8988T (cell line): Measurements from ENCODE around the gene JAG2.
"Not testable (repeated sequence)": the region's sequence is repeated elsewhere in the genome, so short reads cannot be mapped to it uniquely, and the experiment has no call there.

ENCODE experiments used
- DNase-seq: peaks from one replicate; pipeline ENCODE4 v3.0.0; 2011

The JAG2 gene

DNA sequence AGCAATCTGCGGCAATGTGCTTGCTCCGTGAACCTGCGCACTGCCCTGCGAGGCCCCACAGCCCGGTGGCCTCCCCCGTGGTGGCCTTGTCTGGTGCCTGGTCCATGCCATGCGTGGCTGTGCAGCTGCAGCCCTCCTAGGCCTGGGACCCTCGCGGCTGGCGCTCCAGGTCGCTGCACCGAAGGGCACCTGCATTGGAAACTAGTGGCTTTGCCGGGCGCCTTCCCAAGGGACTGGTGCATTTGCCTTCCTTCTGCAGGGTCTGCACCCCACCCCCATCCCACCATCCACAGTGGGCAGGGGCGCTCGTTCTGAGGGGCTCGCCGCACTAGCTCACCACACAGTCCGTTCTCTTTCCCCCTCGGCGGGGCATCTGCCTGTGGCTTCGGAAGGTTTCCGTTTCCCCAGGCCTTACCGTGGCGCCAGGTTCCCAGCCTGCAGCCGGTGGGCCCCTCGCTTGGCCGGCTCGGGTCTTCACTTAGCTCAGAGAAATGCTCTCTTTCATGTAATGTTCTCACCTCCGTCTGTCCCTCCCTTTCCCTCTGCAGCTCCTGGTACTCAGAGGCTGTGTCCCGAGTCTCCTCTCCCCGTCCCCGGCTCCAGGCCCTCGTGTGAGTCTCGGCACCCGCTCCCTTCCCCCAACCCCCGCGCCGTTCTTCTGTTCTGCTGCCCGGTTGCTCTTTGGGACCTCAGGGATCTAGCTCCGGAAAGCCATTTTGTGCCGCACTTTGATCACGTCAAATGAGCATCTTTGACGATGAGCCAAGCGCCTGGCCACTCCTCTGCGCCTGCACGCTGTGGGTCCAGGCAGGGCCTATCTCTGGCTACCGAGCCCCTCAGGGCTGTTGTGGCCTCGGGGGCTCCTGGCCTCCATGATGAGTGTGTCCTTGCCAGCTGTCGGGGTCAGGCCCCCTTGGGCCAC, 31.9 kb downstream of the JAG2 start:
- no peak for DNase-seq

DNA sequence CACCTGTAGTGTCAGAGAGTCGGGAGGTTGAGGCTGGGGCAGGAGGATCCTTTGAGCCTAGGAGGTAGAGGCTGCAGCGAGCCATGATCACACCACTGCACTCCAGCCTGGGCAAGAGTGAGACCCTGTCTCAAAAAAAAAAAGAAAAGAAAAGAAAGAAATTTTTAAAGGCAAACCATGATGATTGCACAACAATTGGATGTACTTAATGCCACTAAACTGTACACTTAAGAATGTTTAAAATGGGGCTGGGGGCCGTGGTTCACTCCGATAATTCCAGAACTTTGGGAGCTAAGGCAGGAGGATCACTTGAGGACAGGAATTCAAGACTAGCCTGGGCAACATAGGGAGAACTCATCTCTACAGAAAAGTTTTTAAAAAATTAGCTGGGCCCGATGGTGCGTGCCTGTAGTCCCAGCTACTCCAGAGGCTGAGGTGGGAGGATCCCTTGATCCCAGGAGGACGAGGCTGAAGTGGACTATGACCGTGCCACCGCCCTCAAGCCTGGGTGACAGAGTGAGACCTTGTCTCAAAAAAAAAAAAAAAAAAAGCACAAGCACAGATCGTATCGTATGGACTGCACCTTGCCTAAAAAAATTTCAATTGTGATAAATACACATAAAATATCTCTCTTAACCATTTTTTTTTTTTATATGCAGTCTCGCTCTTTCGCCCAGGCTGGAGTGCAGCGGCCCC, 32.7 kb downstream of the JAG2 start:
- DNase-seq, result no peak

DNA sequence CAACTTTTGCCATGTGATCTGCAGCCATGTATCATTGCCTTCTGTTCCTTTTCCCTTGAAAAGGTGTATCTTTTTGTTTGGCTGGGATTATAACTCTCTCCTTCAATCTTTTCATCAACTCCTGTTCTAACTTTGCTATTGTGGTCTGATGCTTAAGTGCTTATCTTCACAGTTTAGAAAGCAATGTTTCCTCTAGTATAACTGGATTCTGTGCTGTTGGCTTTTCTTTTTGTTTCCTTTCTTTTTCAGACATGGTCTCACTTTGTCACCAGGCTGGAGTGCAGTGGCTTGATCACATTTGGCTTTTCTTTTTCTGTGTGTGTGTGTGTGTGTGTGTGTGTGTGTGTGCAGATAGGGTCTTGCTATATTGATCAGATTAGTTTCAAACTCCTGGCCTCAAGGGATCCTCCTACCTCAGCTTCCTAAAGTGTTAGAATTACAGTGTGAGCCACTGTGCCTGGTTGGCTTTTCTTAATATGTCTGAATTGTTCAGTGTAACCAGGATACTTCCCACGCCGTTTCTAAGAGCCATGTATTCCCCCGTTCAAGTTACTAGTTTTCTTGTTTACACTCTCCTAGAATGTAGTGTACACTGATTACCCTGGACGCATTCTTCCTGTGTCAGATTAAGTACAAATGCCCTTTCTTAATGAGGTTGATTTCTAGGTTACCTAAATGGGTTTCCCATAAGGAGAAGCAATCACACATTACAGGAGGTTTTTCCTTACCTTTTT, 35.5 kb downstream of the JAG2 start:
- no peak for DNase-seq

DNA sequence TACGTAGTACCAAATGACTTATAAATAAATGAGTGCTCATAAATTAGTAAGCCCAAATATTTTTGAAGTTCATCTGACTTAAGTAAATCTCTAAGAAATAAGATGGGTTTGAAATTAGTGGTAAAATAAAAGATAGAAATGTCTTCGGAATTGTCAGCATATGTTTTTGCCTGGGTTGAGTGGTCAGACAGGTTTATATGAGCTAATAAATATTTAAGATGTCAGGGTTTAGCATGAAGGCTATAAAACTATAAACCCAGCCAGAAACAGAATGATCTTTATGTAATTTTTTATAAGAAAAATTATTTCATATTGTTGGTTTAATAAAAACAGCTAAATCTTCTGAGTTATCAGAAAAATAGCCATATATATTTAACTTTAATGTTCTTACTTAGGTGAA, 37.3 kb downstream of the JAG2 start:
- DNase-seq, result no peak

DNA sequence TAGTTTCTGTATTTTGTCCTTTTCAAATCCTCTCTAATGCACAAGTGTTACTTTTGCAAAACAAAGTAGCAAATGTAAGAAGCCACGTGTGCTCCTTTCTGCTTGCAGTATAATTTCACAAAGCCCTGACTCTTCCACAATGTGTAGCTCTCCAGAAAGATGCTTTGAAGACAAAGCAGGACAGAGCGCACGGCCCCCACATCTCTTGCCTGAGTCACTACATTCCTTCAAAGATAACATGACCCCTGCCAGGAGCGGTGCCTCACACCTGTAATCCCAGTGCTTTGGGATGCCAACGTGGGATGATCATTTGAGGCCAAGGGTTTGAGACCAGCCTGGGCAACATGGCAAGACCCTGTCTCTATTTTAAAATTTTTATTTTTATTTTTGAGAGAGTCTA, 40.5 kb downstream of the JAG2 start:
- no peak for DNase-seq

DNA sequence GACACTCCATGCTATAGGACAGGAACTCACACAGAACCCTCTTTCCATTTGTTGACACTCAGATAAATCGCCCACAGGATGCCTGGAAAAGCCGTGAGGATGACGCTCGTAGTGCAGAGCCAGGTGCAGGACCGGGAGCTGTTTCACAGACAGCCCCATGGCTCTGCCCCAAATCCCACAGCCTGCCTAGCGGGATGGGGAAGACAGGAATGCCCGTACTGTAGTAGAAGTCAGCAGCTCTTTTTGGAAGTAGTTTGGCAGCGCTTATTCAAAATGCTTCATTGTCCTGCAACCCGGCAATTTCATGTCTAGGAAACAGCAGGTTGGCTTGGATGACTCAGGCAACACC, 41.6 kb downstream of the JAG2 start:
- no peak for DNase-seq

DNA sequence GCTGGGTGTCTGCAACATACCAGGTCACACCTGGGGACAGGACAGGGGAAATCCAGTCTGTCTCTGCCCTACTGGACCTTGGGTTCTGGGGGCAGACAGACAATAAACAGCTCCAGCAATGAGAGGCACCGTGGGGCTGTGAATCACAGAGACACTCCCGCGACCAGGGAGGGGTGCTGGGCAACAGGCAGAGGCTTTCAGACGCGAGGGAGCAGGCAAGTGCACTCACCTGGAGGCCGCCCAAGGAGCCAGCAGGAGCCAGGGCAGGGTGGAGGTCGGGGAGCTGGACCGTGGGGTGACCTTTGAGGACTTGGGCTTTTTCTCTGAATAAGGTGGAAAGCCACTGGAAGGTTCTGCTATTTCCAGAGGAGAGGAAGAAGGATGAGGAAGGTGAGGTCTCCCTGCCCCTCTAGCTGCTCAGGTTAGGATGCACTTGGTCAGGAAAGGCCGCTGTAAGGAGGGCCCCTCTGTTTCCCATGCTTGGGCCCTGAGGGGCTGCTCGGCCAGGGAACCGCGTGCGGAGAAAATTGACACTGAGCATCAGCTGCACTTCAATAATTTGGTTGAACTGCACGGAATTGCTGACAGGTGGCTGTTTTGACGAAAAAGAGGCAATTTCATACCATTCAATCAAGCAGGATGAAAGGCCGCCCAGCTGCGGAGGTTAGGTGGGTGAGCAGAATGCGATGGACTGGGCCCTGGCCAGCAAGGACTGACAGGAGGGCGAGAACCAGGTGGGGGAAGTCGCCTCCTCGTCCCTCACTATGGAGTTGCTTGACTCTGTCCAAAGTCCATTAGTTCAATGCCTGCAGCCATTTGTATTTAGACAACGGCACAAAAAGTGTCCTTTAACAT, 42.2 kb downstream of the JAG2 start:
- DNase-seq, result no peak

DNA sequence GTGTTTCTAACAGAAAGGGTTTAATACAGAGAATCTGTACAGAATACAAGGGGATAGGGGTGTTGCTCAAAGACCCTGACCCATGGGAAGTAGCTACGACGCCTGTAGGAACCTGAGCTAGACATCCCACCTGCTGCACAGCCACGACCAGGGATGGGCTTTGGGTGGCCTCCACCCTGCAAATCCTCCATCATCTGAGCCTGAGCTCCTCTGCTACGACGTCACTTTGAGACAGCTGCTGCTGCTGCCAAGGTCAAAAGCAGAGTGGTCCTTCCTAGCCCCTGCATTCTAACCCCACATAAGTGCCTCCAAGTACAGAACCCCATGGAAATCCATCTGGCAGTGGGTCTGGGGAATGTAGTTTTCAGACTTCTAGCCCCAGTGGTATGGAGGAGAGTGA, 43.8 kb downstream of the JAG2 start:
- no peak for DNase-seq

DNA sequence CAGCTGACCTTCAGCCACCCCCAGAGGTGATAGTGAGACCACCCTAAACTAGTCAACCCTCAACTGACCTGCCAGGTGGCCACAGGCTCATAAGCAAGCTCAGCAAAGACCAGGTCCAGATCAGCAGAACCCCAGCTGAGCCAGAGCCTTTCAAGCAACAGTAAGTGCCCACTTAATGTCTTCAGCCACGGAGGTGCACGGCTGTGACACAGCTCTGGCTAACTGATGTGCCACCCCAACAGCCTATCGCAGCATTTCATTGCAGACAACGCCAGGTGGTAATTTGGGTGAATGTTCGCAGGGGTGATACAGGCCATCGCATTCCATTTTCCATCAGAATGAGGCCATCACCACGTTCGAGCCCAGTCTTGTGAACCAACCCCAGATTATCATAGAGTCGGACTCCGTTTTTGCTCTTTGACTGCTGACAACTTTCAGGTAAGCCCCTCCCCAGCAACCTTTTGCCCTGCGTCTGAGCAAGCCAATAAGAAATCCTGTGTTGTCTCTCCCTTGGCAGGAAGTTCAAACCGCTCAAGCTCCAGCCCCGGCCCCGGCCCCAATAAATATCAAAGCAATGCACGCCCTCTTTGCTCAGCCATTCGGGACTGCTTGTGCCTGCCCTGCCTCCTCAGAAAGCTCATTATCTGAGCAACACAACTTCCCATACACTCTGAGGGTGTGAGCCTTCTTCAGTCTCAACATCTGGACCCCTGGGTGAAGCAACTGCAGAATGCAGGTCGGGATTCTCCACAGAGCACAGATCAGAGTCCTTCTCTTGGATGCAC, 44.4 kb downstream of the JAG2 start:
- no peak for DNase-seq

DNA sequence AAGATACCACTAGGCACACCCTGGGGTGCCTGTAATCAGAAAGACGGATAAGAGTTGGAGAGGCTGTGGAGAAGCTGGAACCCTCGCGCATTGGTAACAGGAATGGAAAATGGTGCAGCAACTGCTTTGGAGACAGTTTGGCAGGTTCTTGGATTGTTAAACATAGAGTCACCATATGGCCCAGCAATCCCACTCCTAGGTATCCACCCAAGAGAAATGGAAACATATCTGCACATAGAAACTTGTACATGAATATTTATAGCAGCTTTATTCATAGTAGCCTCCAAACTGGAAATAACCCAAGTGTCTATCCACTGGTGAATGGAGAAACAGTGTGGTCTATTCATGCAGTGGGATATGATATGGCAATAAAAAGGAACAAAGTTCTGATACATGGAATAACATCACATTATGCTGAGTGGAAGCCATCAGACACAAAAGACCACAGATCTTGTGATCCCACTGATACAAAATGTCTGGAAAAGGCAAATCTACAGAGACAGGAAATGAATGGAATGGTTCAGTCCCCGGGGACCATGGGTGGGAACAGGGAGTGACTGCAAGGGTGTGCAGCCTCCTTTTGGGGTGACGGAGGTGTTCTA, 45.4 kb downstream of the JAG2 start:
- no peak for DNase-seq

DNA sequence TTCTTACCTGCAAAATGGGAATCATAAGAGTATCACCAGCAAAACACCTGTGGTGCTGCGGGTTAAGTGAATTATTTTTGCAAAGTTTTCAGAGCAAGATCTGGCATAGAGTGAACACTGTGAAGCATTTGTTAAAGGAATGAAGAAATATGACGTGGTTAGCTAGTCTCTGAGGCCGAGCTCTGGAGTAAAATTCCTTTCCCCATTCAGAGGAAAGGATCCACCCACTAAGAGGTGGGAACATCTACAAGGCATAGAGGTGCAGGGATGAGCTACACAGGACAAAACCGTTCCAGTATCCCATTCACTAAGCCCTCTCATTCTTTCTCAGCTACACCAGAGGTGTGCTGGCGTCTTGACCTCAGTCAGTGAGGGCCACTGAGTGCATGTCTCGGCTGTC, 48.5 kb downstream of the JAG2 start:
- no peak for DNase-seq

DNA sequence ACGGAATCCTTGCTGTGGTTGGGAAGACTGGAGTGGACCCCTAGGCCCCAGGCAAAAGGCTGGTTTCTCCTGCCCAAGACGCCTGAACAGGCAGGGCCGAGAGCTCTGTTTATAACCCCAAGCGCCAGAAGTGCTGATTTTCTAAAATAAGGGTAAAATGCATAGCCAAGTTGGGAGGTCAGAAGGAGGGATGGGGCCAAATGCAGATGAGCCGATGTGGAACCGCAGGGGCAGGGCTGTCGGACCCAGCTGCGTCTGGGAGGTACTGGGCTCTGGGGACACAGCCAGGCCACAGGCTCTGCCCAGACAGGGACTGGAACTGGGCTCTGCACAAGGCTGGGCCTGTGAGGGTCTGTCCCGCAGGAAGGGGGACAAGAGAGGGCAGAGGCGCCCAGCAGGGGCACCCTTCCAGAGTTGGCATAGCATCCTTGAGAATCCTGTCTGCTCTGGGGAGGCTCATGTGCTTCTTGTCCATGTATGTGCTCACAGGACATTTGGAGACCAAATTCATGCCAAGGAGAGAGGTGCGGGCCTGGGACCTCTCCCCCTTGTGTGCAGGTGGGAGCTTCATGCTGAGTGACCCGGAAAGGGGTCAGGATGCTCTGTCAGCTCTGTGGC, 49.1 kb downstream of the JAG2 start:
- DNase-seq, result no peak

DNA sequence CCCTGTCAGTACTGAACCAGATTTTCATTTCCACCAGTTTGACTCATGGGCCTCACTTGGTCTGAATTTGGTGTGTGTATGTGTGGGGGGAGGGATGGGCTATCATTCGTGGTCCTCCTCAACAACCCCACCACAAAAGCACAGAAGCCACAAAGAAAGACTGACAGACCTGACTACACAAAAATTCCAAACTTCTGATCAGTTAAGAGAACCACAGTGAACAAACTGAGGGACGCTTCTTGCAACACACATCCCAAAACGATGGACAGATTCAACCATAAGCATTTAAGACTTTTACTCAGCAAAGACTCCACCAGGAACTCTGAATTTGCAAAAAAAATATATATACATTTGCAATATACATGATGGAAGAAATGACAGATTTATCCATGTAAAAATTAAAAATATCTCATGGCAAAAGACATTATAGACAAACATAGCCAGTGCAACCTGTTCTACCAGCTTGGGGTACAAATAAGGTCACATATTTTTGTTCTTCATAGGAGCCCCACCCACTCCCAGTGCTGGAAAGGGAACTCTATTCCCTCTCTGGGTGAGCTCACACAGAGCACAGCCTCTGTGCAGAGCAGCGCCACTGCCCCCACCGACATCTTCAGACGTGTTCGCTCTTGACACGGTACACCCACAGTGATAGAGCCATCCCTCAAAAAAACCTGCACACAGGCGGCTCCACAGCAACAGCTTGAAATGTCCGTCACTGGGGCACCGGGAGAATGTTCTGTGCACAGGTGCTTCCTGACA, 49.7 kb downstream of the JAG2 start:
- no peak for DNase-seq

DNA sequence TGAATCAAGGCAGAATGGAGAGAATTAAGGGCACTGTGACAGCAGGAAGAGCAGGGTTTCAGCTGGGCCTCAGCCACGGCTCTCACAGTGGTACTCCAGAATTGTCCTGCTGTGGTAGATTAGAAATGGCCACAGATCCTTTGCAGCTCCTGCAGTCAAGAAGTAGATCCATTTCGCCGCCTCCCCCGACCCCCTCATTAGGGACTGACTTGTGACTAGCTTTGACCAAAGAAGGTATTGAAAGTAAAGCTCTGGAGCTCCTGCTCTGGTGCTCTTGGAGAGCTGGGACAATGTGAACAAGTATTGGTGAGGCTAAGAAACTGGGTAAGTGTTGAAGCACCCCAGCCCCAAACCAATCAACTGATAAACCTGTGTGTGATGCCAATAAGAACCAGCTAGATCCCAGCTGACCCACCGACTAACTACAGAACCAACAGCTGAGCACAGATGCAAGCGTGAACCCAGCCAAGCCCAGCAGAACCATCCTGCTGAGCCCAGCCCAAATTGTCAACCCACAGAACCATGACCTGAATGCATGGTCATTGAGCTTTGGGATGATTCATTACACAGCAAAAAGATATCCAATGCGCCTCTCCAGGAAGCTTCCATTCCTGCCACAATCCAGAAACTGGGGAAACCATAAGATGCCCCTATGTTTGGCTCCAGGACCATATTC, 50.7 kb downstream of the JAG2 start:
- DNase-seq, result no peak

DNA sequence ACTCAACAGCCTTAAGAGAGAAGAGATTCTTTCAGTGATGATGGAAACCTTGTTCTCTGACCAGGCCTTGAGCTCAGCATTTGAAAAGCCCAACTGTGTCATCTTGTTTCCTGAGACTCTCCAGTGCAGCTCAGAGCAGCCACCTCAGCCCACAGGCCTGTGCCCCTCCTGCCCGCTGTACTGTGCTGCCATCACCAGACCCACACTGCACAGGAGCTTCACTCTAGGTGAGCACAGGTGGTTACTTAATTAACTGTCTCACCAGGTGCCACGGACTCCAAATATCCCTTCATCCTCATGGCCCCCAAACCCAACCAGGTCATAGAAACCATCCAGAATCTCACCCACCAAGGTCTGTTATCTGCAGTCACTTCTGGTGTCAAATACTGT, 51.3 kb downstream of the JAG2 start:
- DNase-seq, result no peak

DNA sequence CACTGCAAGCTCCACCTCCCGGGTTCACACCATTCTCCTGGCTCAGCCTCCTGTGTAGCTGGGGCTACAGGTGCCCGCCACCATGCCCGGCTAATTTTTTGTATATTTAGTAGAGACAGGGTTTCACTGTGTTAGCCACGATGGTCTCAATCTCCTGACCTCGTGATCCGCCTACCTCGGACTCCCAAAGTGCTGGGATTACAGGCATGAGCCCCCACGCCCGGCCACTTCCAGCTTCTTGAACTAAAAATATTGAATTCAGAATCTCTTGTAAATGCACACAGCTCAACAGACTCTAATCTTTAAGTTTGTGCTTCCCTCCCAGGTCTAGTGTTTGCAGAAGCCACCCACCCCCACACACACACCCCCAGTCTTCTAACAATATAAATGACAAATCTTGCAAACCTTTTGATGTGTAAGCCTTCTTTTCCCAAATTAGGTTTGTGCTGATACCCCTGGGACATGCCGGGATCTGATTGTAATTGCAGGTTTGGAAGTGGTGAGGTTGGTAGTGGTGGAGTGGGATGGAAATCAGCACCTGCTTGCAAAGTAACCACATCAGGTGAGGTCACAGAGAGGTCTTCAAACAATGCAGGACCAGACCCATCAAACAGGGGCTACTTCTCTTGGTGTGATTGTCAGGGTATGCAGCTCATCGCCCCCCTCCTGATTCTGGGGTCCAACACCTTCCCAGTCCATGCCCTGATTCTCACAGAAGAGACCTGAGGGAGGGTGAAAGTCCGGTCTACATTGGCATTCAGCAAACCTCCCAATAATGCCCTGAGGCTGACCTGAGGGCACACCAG, 51.9 kb downstream of the JAG2 start:
- DNase-seq, result no peak

DNA sequence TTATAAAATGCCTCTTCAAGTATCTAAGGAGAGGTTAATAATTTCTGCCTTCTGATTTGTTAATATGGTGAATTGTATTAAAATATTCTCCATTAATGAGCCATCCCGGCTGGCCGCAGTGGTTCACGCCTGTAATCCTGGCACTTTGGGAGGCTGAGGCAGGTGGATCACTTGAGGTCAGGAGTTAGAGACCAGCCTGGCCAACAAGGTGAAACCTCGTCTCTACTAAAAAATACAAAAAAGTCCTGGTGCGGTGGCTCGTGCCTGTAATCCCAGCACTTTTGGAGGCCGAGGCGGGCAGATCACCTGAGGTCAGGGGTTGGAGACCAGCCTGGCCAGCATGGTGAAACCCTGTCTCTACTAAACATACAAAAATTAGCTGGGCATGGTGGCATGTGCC, 59.3 kb downstream of the JAG2 start:
- not testable (repeated sequence) for DNase-seq

DNA sequence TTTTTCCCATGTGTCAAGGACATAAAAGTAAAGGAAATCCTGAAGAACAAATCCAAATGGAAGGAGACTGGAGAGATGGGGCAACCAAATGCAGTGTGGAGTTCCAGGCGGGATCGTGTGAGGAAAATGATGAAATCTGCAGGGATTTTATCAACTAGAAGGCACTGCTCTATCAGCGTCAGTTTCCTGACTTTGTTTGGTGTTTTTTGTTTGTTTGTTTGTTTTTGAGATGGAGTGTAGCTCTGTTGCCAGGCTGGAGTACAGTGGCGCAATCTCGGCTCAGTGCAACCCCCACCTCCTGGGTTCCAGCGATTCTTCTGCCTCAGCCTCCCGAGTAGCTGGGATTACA, 60.1 kb downstream of the JAG2 start:
- no peak for DNase-seq
